GM06990 (cell line): ENCODE data around the gene AIPL1.

Experiments
- DNase-seq: peaks from one replicate; pipeline ENCODE4 v3.0.0-alpha.2; 2011; ENCODE audit not compliant: insufficient read length; ENCODE audit errors: extremely low read depth
- H3K27me3 ChIP-seq: replicated peaks from 2 replicates; pipeline ENCODE4 v1.6.0; 2011; ENCODE audit warnings: low read length; ENCODE audit not compliant: control insufficient read depth, insufficient read depth
- H3K36me3 ChIP-seq: 2 replicates; pipeline ENCODE4 v1.5.1; 2011; ENCODE audit warnings: low read length; ENCODE audit not compliant: control insufficient read depth, insufficient read depth
- H3K4me3 ChIP-seq: replicated peaks from 2 replicates; pipeline ENCODE4 v1.5.1; 2011; ENCODE audit warnings: low read depth, mild to moderate bottlenecking, control low read depth, low read length
- CTCF ChIP-seq: IDR thresholded peaks from 2 replicates; pipeline ENCODE4 v1.5.1; 2011; ENCODE audit warnings: low read length, control low read depth, mild to moderate bottlenecking, inconsistent platforms; ENCODE audit not compliant: insufficient read depth, poor library complexity, severe bottlenecking

The AIPL1 gene

GRCh38 chr17:6422654-6423241, 12.2 kb downstream of the AIPL1 start:
- no peak for DNase-seq
- no peaks in the 10 kb centered on the region for H3K36me3 ChIP-seq
- H3K27me3 ChIP-seq: no peaks in the 10 kb centered on the region; the same call in 1 of the 2 replicates
- TF ChIP-seq CTCF: no peak
- H3K4me3 ChIP-seq: no peak overlapping the region

GRCh38 chr17:6421700-6422604, 13.0 kb downstream of the AIPL1 start:
- no peak for DNase-seq
- Histone ChIP-seq H3K27me3 (no peaks in the 10 kb centered on the region; the same call in none of the 2 replicates), H3K36me3 (no peaks in the 10 kb centered on the region), H3K4me3 (no peak overlapping the region)
- peak; percentile 84 for TF ChIP-seq CTCF

DNA sequence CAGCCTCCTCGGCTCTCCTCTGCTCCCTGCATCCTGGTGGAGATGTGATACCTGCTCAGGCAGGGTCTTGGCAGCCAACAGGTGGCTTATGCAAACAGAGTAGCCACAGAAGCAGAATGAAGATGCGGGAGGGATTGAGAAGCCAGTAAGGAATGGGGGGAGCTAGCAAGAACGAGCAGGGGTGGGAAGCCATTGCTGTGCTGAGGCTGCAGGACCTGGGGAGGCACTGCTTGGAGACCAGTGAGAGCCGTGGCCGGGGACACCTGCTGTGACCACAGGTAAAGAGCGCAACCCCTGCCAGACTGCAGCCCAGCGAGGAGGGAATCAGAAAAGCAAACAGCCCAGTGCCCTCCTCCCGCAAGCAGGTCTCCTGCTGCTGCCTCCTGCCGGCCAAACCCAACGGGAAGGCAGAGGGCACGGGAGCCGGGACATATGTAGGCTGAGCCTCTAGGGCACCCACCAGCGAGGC, 14.7 kb downstream of the AIPL1 start:
- DNase-seq: no peak
- TF ChIP-seq CTCF: no peak
- Histone ChIP-seq H3K4me3 (no peak overlapping the region), H3K27me3 (no peaks in the 10 kb centered on the region; the same call in none of the 2 replicates), H3K36me3 (no peaks in the 10 kb centered on the region)

DNA sequence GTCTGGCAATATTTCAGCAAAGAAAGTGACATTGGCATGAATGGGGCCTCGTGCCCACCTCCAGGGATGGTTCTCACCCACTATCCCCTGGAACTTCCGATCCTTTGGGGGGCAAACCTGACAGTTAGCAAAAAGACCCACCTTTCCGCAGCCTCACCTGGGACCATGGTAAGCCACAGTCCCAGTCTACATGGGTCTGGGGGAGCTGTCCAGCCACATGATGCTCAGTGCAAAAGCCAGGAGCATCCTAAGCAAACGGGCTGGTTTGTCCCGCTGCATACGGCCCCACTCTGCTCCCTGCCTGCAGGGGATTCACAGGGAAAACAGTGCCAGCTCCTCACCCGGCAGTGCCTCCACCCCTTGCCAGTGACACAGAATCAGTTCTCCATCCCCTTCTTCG, 19.3 kb downstream of the AIPL1 start:
- TF ChIP-seq CTCF: no peak
- H3K4me3 ChIP-seq: no peak overlapping the region
- no peak for DNase-seq
- H3K27me3 ChIP-seq: no peaks in the 10 kb centered on the region; the same call in none of the 2 replicates
- H3K36me3 ChIP-seq: no peaks in the 10 kb centered on the region

GRCh38 chr17:6413065-6413464, 21.9 kb downstream of the AIPL1 start:
- no peak for DNase-seq
- H3K4me3 ChIP-seq: no peak overlapping the region
- no peaks in the 10 kb centered on the region for H3K36me3 ChIP-seq
- peak; percentile 48 for TF ChIP-seq CTCF
- H3K27me3 ChIP-seq: no peaks in the 10 kb centered on the region; the same call in none of the 2 replicates
